Psoas muscle (tissue), 8 donors: Measurements from ENCODE around the gene LYPD6. TPM values are rescaled to one million over a fixed set of nuclear protein-coding genes. Genes with fewer than 3 reads are reported as not detected.

Experiments used
- ATAC-seq, 4 donors: fragments of 200-7000 bp; cut with Tn5 transposase; one replicate each; pipeline ENCODE4 v1.9.1; 2020; ENCODE audit warnings: moderate library complexity in 3 of 4, mild to moderate bottlenecking in 2 of 4
- DNase-seq, 2 donors: peaks; one replicate each; pipeline ENCODE4 v3.0.0-alpha.2; 2020
- H3K27ac ChIP-seq: fragments of 200-600 bp; one replicate; pipeline ENCODE4 v1.8.0; 2022
- H3K27me3 ChIP-seq, 3 donors: fragments of 200-600 bp in 1 of 3; one replicate each; pipeline versions ENCODE4 v1.6.1 to v1.8.0; 2013 to 2022; ENCODE audit warnings: low read length in 2 of 3, mild to moderate bottlenecking in 2 of 3, moderate library complexity in 1 of 3; ENCODE audit not compliant: insufficient read depth in 3 of 3
- H3K36me3 ChIP-seq, 2 donors: fragments of 200-600 bp in 1 of 2; one replicate each; pipeline versions ENCODE4 v1.6.1 to v1.8.0; 2013 to 2022; ENCODE audit warnings: low read depth in 1 of 2, mild to moderate bottlenecking in 1 of 2, moderate library complexity in 1 of 2; ENCODE audit not compliant: insufficient read depth in 1 of 2
- H3K4me1 ChIP-seq: fragments of 200-600 bp; one replicate; pipeline ENCODE4 v1.8.0; 2022
- H3K4me3 ChIP-seq: fragments of 200-600 bp; one replicate; pipeline ENCODE4 v1.8.0; 2022; ENCODE audit warnings: mild to moderate bottlenecking
- H3K9me3 ChIP-seq: fragments of 200-600 bp; one replicate; pipeline ENCODE4 v1.8.0; 2022
- CTCF ChIP-seq: fragments of 200-600 bp; IDR thresholded peaks from one replicate; pipeline ENCODE4 v1.8.0; 2022; ENCODE audit warnings: antibody characterized with exemption
- WGBS, 3 donors: extraction: QIAGEN DNeasy Blood & Tissue Kit; methylation state at CpG; one replicate each; pipeline versions ENCODE4 v1.1.6 to v1.1.7; 2013; 5-methylcytosine and 5-hydroxymethylcytosine counted together
- intact Hi-C, 2 donors: fragments of 100-400 bp; cut with DNase I; formaldehyde crosslinking; loops; one replicate each; pipeline versions ENCODE4 v1.11.0 to v1.14.2; 2022
- polyA plus RNA-seq, 3 donors: library from polyadenylated mRNA; stranded (reverse); fragments of 200-250 nt; gene quantifications; one replicate each; pipeline ENCODE4 v1.2.3, GENCODE V29; 2013
- total RNA-seq, 4 donors: library from RNA; stranded (reverse); fragmentation: NEBNext Ultra II Directional in 2 of 4; extraction: Animal tissue kit (Norgen Biotek cat#: 25700) in 2 of 4; gene quantifications; one replicate each; pipeline versions ENCODE4 v1.2.1 to v1.2.4, GENCODE V29; 2021 to 2023
- donor health status: healthy with polysubstance abuse.
- donor health status: DM: no; HTN: no; CAD: no; lungs with moderate emphysema.
- donor health status: Bipolar disorder and iron deficiency.
- donor health status: healthy.
- donor health status: DM: yes; HTN: yes; CAD: no.
- donor health status: DM: no; HTN: no; CAD: no.
- donor health status: DM: no; HTN: no; CAD: no.
- donor health status: DM: yes; HTN: yes; CAD: no.

Gene LYPD6
- total and polyA plus RNA-seq, 7 donors: 0.04 to 0.11 (median 0.05) TPM; not detected in 2

GRCh38 chr2:149339324-149339723 is 8.9 kb downstream of the LYPD6 start:
- intact Hi-C loops: no loop called here
- Histone ChIP-seq H3K36me3 (no peaks in the 10 kb centered on the region), H3K9me3 (no peaks in the 10 kb centered on the region), H3K4me3 (no peak overlapping the region), H3K4me1 (no peaks in the 10 kb centered on the region), H3K27ac (no peak overlapping the region), H3K27me3 (peaks cover 0 to 3% (median 2%) of the 10 kb centered on the region in 3 donors)
- DNase-seq (no peak), ATAC-seq (no peak)
- no peak for TF ChIP-seq CTCF
- WGBS, 3 donors: 81 to 96% (median 91%) methylated on average over 2 of the region's 2 CpGs

- Histone ChIP-seq H3K4me3 (no peak overlapping the region), H3K9me3 (no peaks in the 10 kb centered on the region), H3K27ac (no peak overlapping the region), H3K36me3 (no peaks in the 10 kb centered on the region), H3K27me3 (no peaks in the 10 kb centered on the region), H3K4me1 (no peaks in the 10 kb centered on the region)
- WGBS, 3 donors: 34 to 53% (median 44%) methylated on average over 1 of the region's 1 CpG
- no peak for TF ChIP-seq CTCF
- intact Hi-C loops: no loop called here
- ATAC-seq (no peak), DNase-seq (no peak)
Observed at GRCh38 chr2:149342509-149342908, 12.1 kb downstream of the LYPD6 start.

- WGBS, 3 donors: 76 to 89% (median 81%) methylated on average over 2 of the region's 2 CpGs
- Histone ChIP-seq H3K4me3 (no peak overlapping the region), H3K27me3 (no peaks in the 10 kb centered on the region), H3K9me3 (no peaks in the 10 kb centered on the region), H3K27ac (no peak overlapping the region), H3K4me1 (no peaks in the 10 kb centered on the region), H3K36me3 (no peaks in the 10 kb centered on the region)
- no peak for TF ChIP-seq CTCF
- ATAC-seq (no peak), DNase-seq (no peak)
- intact Hi-C loops: no loop called here
Observed at GRCh38 chr2:149344105-149344504, 13.7 kb downstream of the LYPD6 start.

- 61 to 72% (median 66%) methylated on average over 2 of the region's 2 CpGs for WGBS, 3 donors
- no peak overlapping the region for H3K27ac ChIP-seq
- intact Hi-C loops: no loop called here
Observed at GRCh38 chr2:149346272-149346671, 15.9 kb downstream of the LYPD6 start.

More at GRCh38 chr2:149346272-149346671, 15.9 kb downstream of the LYPD6 start:
- ATAC-seq (no peak), DNase-seq (no peak)
- H3K9me3 ChIP-seq: no peaks in the 10 kb centered on the region
- no peak overlapping the region for H3K4me3 ChIP-seq
- H3K4me1 ChIP-seq: no peaks in the 10 kb centered on the region
- H3K36me3 ChIP-seq: no peaks in the 10 kb centered on the region
- no peak for TF ChIP-seq CTCF
- H3K27me3 ChIP-seq: no peaks in the 10 kb centered on the region
